ENCODE measurements around the gene A2ML1. TPM values are rescaled to one million over a fixed set of nuclear protein-coding genes. Genes with fewer than 3 reads are reported as not detected.

The A2ML1 gene
- total and polyA plus RNA-seq, 3 experiments from 2014 or later = not detected

- Mint-ChIP-seq H3K4me3 (no peak overlapping the region), H3K4me1 (no peaks in the 10 kb centered on the region), H3K9me3 (no peaks in the 10 kb centered on the region), H3K27me3 (peaks cover 2 to 6% of the 10 kb centered on the region in 2 donors), H3K27ac (no peak overlapping the region), H3K36me3 (peaks cover 0 to 3% (median 0%) of the 10 kb centered on the region in 3 donors)
- no peaks in the 10 kb centered on the region for H3K36me3 ChIP-seq (ENCODE audit: insufficient read depth, low read length)
- no peaks in the 10 kb centered on the region for H3K9me3 ChIP-seq (ENCODE audit: low read length)
- no peak overlapping the region for H3K4me3 ChIP-seq (ENCODE audit: low read length)
- ChIA-PET CTCF (no interaction called here), POLR2A (no interaction called here)
- no peak for DNase-seq
- H3K27me3 ChIP-seq (ENCODE audit: insufficient read depth, low read length, poor library complexity, severe bottlenecking) = no peaks in the 10 kb centered on the region
- no peaks in the 10 kb centered on the region for H3K4me1 ChIP-seq (ENCODE audit: insufficient read depth, low read length)
- H3K27ac ChIP-seq (ENCODE audit: low read depth, low read length) = no peak overlapping the region
These were observed 83.1 kb downstream of the A2ML1 start for GRCh38 chr12:8905546-8905945.

GRCh38 chr12:8906266-8907180 is 84.1 kb downstream of the A2ML1 start:
- no peak overlapping the region for H3K4me3 Mint-ChIP-seq
- H3K27me3 ChIP-seq (ENCODE audit: insufficient read depth, low read length, poor library complexity, severe bottlenecking) = no peaks in the 10 kb centered on the region
- POLR2A ChIA-PET = no interaction called here
- no peak overlapping the region for H3K4me3 ChIP-seq (ENCODE audit: low read length)
- H3K4me1 ChIP-seq (ENCODE audit: insufficient read depth, low read length) = no peaks in the 10 kb centered on the region
- no peak overlapping the region for H3K27ac ChIP-seq (ENCODE audit: low read depth, low read length)
- H3K9me3 ChIP-seq (ENCODE audit: low read length) = no peaks in the 10 kb centered on the region
- no peak for DNase-seq
- no peaks in the 10 kb centered on the region for H3K4me1 Mint-ChIP-seq
- H3K27ac Mint-ChIP-seq = no peak overlapping the region
- no peaks in the 10 kb centered on the region for H3K9me3 Mint-ChIP-seq
- H3K36me3 ChIP-seq (ENCODE audit: insufficient read depth, low read length) = no peaks in the 10 kb centered on the region
- CTCF ChIA-PET = interaction anchor here (4.1 kb wide), 1 partner anchor 16 kb away, joined by 12 read pairs; no protein-coding TSS in a partner anchor
- peaks cover 2 to 6% of the 10 kb centered on the region in 2 donors for H3K27me3 Mint-ChIP-seq
- peaks cover 0 to 3% (median 0%) of the 10 kb centered on the region in 3 donors for H3K36me3 Mint-ChIP-seq

- Mint-ChIP-seq H3K4me3 (no peak overlapping the region), H3K4me1 (no peaks in the 10 kb centered on the region), H3K27ac (no peak overlapping the region), H3K27me3 (peaks cover 2 to 6% of the 10 kb centered on the region in 2 donors), H3K9me3 (no peaks in the 10 kb centered on the region), H3K36me3 (peaks cover 0 to 2% (median 0%) of the 10 kb centered on the region in 3 donors)
- ChIA-PET CTCF (interaction anchor here (4.1 kb wide), 1 partner anchor 17 kb away, joined by 12 read pairs; no protein-coding TSS in a partner anchor), POLR2A (no interaction called here)
- DNase-seq = no peak
- H3K9me3 ChIP-seq (ENCODE audit: low read length) = no peaks in the 10 kb centered on the region
- H3K36me3 ChIP-seq (ENCODE audit: insufficient read depth, low read length) = no peaks in the 10 kb centered on the region
- H3K27ac ChIP-seq (ENCODE audit: low read depth, low read length) = no peak overlapping the region
- H3K27me3 ChIP-seq (ENCODE audit: insufficient read depth, low read length, poor library complexity, severe bottlenecking) = no peaks in the 10 kb centered on the region
- H3K4me3 ChIP-seq (ENCODE audit: low read length) = no peak overlapping the region
- no peaks in the 10 kb centered on the region for H3K4me1 ChIP-seq (ENCODE audit: insufficient read depth, low read length)
These were observed 85.1 kb downstream of the A2ML1 start for GRCh38 chr12:8907513-8907912.

- H3K27ac Mint-ChIP-seq = no peak overlapping the region
- no peaks in the 10 kb centered on the region for H3K27me3 ChIP-seq (ENCODE audit: insufficient read depth, low read length, poor library complexity, severe bottlenecking)
- ChIA-PET CTCF (interaction anchor here (0.7 to 4.1 kb wide), 3 partner anchors 19 to 129 kb away, joined by 4 to 12 read pairs (median 4); no protein-coding TSS in a partner anchor), POLR2A (no interaction called here)
- H3K27ac ChIP-seq (ENCODE audit: low read depth, low read length) = no peak overlapping the region
- no peaks in the 10 kb centered on the region for H3K9me3 ChIP-seq (ENCODE audit: low read length)
- peaks cover 0 to 3% (median 0%) of the 10 kb centered on the region in 3 donors for H3K36me3 Mint-ChIP-seq
- no peaks in the 10 kb centered on the region for H3K36me3 ChIP-seq (ENCODE audit: insufficient read depth, low read length)
- H3K4me1 Mint-ChIP-seq = peaks cover 7 to 16% (median 14%) of the 10 kb centered on the region in 3 donors
- no peaks in the 10 kb centered on the region for H3K9me3 Mint-ChIP-seq
- H3K4me1 ChIP-seq (ENCODE audit: insufficient read depth, low read length) = peaks cover 11% of the 10 kb centered on the region
- no peak for DNase-seq
- H3K27me3 Mint-ChIP-seq = no peaks in the 10 kb centered on the region
- no peak overlapping the region for H3K4me3 ChIP-seq (ENCODE audit: low read length)
- no peak overlapping the region for H3K4me3 Mint-ChIP-seq
These were observed 87.3 kb downstream of the A2ML1 start for GRCh38 chr12:8909752-8910151.

GRCh38 chr12:8911606-8912268 is 89.3 kb downstream of the A2ML1 start:
- Histone ChIP-seq H3K27me3 (ENCODE audit: insufficient read depth, low read length, poor library complexity, severe bottlenecking) (no peaks in the 10 kb centered on the region), H3K27ac (ENCODE audit: low read depth, low read length) (no peak overlapping the region), H3K36me3 (ENCODE audit: insufficient read depth, low read length) (no peaks in the 10 kb centered on the region), H3K9me3 (ENCODE audit: low read length) (no peaks in the 10 kb centered on the region), H3K4me3 (ENCODE audit: low read length) (no peak overlapping the region), H3K4me1 (ENCODE audit: insufficient read depth, low read length) (peaks cover 28% of the 10 kb centered on the region)
- no peak for DNase-seq
- Mint-ChIP-seq H3K27ac (peak overlapping the region in 3 of 8 donors; percentile 1 to 46 (median 33)), H3K4me3 (peak overlapping the region in 1 of 7 donors; percentile 70), H3K9me3 (no peaks in the 10 kb centered on the region), H3K36me3 (peaks cover 0 to 3% (median 0%) of the 10 kb centered on the region in 3 donors), H3K4me1 (peaks cover 7 to 16% (median 14%) of the 10 kb centered on the region in 3 donors), H3K27me3 (no peaks in the 10 kb centered on the region)
- ChIA-PET CTCF (interaction anchor here (0.7 to 1.9 kb wide), 2 partner anchors 138 to 368 kb away, joined by 3 to 7 read pairs; no protein-coding TSS in a partner anchor), POLR2A (no interaction called here)

- POLR2A ChIA-PET = no interaction called here
- Histone ChIP-seq H3K4me3 (ENCODE audit: low read length) (no peak overlapping the region), H3K36me3 (ENCODE audit: insufficient read depth, low read length) (no peaks in the 10 kb centered on the region), H3K27me3 (ENCODE audit: insufficient read depth, low read length, poor library complexity, severe bottlenecking) (no peaks in the 10 kb centered on the region), H3K27ac (ENCODE audit: low read depth, low read length) (no peak overlapping the region), H3K4me1 (ENCODE audit: insufficient read depth, low read length) (peaks cover 28% of the 10 kb centered on the region), H3K9me3 (ENCODE audit: low read length) (no peaks in the 10 kb centered on the region)
- Mint-ChIP-seq H3K36me3 (peaks cover 0 to 3% (median 0%) of the 10 kb centered on the region in 3 donors), H3K9me3 (no peaks in the 10 kb centered on the region), H3K4me1 (peaks cover 7 to 16% (median 14%) of the 10 kb centered on the region in 3 donors), H3K27me3 (no peaks in the 10 kb centered on the region), H3K4me3 (peak overlapping the region; percentile 18 to 96 (median 86)), H3K27ac (peak overlapping the region; percentile 6 to 97 (median 95))
- CTCF ChIA-PET = interaction anchor here (1.0 to 1.9 kb wide), 3 partner anchors 38 to 136 kb away, joined by 4 to 7 read pairs (median 4); no protein-coding TSS in a partner anchor
- peak in 2 of 5 donors; percentile 14 to 26 for DNase-seq
These were observed 90.5 kb downstream of the A2ML1 start for GRCh38 chr12:8912914-8913313.

- Histone ChIP-seq H3K27ac (ENCODE audit: low read depth, low read length) (peak overlapping the region; percentile 72), H3K4me3 (ENCODE audit: low read length) (peak overlapping the region; percentile 58), H3K4me1 (ENCODE audit: insufficient read depth, low read length) (peaks cover 28% of the 10 kb centered on the region), H3K27me3 (ENCODE audit: insufficient read depth, low read length, poor library complexity, severe bottlenecking) (no peaks in the 10 kb centered on the region), H3K36me3 (ENCODE audit: insufficient read depth, low read length) (no peaks in the 10 kb centered on the region), H3K9me3 (ENCODE audit: low read length) (no peaks in the 10 kb centered on the region)
- CTCF ChIA-PET = interaction anchor here (1.2 to 2.3 kb wide), 6 partner anchors 23 to 136 kb away, joined by 3 to 10 read pairs (median 8); partner anchors contain the start of gene M6PR
- Mint-ChIP-seq H3K36me3 (peaks cover 0 to 7% (median 4%) of the 10 kb centered on the region in 3 donors), H3K9me3 (no peaks in the 10 kb centered on the region), H3K27ac (peak overlapping the region; percentile 62 to 100 (median 96)), H3K4me1 (peaks cover 7 to 19% (median 14%) of the 10 kb centered on the region in 3 donors), H3K4me3 (peak overlapping the region; percentile 77 to 96 (median 89)), H3K27me3 (no peaks in the 10 kb centered on the region)
- POLR2A ChIA-PET = no interaction called here
- DNase-seq = peak in 1 of 5 donors; percentile 2
These were observed 91.2 kb downstream of the A2ML1 start for GRCh38 chr12:8913702-8914032.

Data from CD8-positive, alpha-beta memory T cell (primary cell).